Upper lobe of right lung (tissue), 1 donor: Measurements from ENCODE around the gene TANC1. TPM values are rescaled to one million over a fixed set of nuclear protein-coding genes. Genes with fewer than 3 reads are reported as not detected.

Experiments used
- ATAC-seq: fragments of 200-7000 bp; cut with Tn5 transposase; one replicate; pipeline ENCODE4 v1.9.1; 2020; ENCODE audit warnings: mild to moderate bottlenecking, moderate library complexity
- DNase-seq: peaks from one replicate; pipeline ENCODE4 v3.0.0-alpha.2; 2020
- H3K27ac ChIP-seq: fragments of 200-600 bp; one replicate; pipeline ENCODE4 v1.8.0; 2022
- H3K27me3 ChIP-seq: fragments of 200-600 bp; one replicate; pipeline ENCODE4 v1.8.0; 2022; ENCODE audit warnings: mild to moderate bottlenecking
- H3K36me3 ChIP-seq: fragments of 200-600 bp; one replicate; pipeline ENCODE4 v1.8.0; 2022
- H3K4me1 ChIP-seq: fragments of 200-600 bp; one replicate; pipeline ENCODE4 v1.8.0; 2022
- H3K4me3 ChIP-seq: fragments of 200-600 bp; one replicate; pipeline ENCODE4 v1.8.0; 2022; ENCODE audit warnings: mild to moderate bottlenecking
- H3K9me3 ChIP-seq: fragments of 200-600 bp; one replicate; pipeline ENCODE4 v1.8.0; 2022
- CTCF ChIP-seq: fragments of 200-600 bp; IDR thresholded peaks from one replicate; pipeline ENCODE4 v1.8.0; 2022; ENCODE audit warnings: antibody characterized with exemption
- intact Hi-C: fragments of 100-400 bp; cut with DNase I; formaldehyde crosslinking; loops from one replicate; pipeline ENCODE4 v1.11.0; 2022
- total RNA-seq: library from RNA; stranded (reverse); fragmentation: NEBNext Ultra II Directional; extraction: Animal tissue kit (Norgen Biotek cat#: 25700); gene quantifications from one replicate; pipeline ENCODE4 v1.2.1, GENCODE V29; 2021
- donor health status: DM: no; HTN: yes; CAD: no; lungs with severe emphysema.

Gene TANC1
- total RNA-seq, 1 donor from 2014 or later = 60.4 TPM

DNA sequence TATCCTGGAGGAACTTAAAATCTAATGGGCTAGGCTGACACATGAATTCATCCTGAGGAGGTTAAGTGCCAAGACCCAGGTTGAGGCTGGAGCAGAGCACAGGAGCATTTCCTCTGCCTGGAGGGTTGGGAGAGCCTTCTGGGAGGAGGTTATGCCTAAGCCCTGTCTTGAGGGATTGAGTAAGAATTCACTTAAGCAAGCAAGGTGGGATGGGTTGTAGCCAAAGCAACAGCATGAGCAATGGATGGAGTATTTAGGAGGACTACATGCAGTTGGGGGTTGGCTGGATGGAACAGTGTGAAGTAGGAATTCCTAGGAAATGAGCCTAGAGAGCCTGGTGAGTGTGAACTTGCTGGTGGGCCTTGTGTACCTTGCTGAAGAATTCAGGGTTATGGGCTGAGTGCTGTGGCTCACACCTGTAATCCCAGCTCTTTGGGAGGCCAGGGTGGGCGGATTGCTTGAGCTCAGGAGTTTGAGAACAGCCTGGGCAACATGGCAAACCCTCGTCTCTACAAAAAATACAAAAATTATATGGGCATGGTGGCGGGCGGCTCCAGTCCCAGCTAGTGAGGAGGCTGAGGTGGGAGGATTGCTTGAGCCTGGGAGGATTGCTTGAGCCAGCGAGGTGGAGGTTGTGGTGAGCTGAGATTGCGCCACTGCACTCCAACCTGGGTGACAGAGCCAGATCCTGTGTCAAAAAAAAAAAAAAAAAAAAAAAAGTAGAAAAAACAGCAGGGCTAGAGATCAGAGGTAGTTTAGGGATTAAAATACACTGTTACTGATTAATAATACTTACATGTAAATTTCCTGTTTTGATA, 22.2 kb downstream of the TANC1 start:
- DNase-seq = no peak
- Histone ChIP-seq H3K4me1 (peaks cover 32% of the 10 kb centered on the region), H3K36me3 (no peaks in the 10 kb centered on the region), H3K9me3 (no peaks in the 10 kb centered on the region), H3K27ac (no peak overlapping the region), H3K4me3 (no peak overlapping the region), H3K27me3 (no peaks in the 10 kb centered on the region)
- no peak for TF ChIP-seq CTCF
- ATAC-seq = peak; percentile 49
- intact Hi-C loops = no loop called here

GRCh38 chr2:158993030-158993429, 24.6 kb downstream of the TANC1 start:
- Histone ChIP-seq H3K36me3 (no peaks in the 10 kb centered on the region), H3K27me3 (no peaks in the 10 kb centered on the region), H3K27ac (no peak overlapping the region), H3K9me3 (no peaks in the 10 kb centered on the region), H3K4me3 (no peak overlapping the region), H3K4me1 (peaks cover 39% of the 10 kb centered on the region)
- TF ChIP-seq CTCF = no peak
- no peak for DNase-seq
- no peak for ATAC-seq
- intact Hi-C loops = no loop called here

GRCh38 chr2:158993721-158994587, 25.5 kb downstream of the TANC1 start:
- Histone ChIP-seq H3K9me3 (no peaks in the 10 kb centered on the region), H3K27me3 (no peaks in the 10 kb centered on the region), H3K4me1 (peaks cover 40% of the 10 kb centered on the region), H3K36me3 (no peaks in the 10 kb centered on the region), H3K27ac (no peak overlapping the region), H3K4me3 (no peak overlapping the region)
- intact Hi-C loops = no loop called here
- DNase-seq = no peak
- no peak for TF ChIP-seq CTCF
- ATAC-seq = no peak

DNA sequence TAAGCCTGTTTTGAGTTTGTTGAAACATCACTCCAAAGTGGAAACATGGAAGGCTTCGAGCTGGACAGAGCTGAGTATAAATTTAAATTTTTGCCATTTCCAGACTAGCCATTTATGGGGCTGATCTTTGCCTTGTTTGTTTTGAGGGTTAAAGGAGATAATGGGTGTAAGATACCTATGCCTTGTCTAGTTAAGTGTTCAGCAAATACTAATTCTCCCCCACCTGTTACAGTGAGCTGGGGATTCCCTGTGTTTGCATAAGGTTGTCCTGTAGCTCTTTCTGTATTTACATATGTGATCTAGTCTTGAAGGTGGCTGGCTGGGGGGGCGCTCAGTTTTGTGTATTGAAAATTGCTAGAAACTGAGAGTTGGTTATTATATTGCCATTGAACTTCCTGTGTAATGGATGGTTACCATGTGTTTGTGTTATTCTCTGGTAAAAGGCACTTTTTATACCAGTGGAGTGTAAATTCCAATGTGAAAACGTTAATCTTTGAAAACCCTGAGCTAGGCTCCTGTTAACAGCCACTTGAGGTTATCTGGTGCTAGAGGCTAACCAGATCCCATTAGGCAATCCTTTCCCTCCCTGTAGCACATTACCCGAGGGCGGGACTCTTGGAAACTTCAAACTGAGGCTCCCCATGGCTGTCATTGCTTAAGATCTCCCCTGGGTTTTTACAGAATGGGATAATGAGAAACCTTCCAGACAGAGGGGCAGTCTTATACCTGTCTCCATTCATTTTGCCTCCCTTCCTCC, 26.7 kb downstream of the TANC1 start:
- no peak for TF ChIP-seq CTCF
- Histone ChIP-seq H3K36me3 (no peaks in the 10 kb centered on the region), H3K27me3 (no peaks in the 10 kb centered on the region), H3K4me1 (peaks cover 43% of the 10 kb centered on the region), H3K27ac (no peak overlapping the region), H3K4me3 (no peak overlapping the region), H3K9me3 (no peaks in the 10 kb centered on the region)
- ATAC-seq (peak; percentile 85), DNase-seq (no peak)
- intact Hi-C loops = no loop called here

- Histone ChIP-seq H3K36me3 (no peaks in the 10 kb centered on the region), H3K4me3 (no peak overlapping the region), H3K4me1 (peaks cover 40% of the 10 kb centered on the region), H3K27ac (no peak overlapping the region), H3K9me3 (no peaks in the 10 kb centered on the region), H3K27me3 (no peaks in the 10 kb centered on the region)
- intact Hi-C loops = no loop called here
- TF ChIP-seq CTCF = no peak
- ATAC-seq (no peak), DNase-seq (no peak)
Observed at GRCh38 chr2:158995677-158996049, 27.2 kb downstream of the TANC1 start.
